Occipital lobe (tissue), 2 donors: Measurements from ENCODE around the gene LYPD8. TPM values are rescaled to one million over a fixed set of nuclear protein-coding genes. Genes with fewer than 3 reads are reported as not detected.

ENCODE experiments used
- DNase-seq: peaks from one replicate; lab custom pipeline; 2025; lab: John Stamatoyannopoulos, UW
- total RNA-seq: library from RNA; depleted of rRNA; stranded (reverse); fragments of >200 nt; gene quantifications from one replicate; pipeline ENCODE4 v1.2.3, GENCODE V29; 2014

Gene LYPD8
- total RNA-seq, 1 donor from 2014 or later: not detected

DNA sequence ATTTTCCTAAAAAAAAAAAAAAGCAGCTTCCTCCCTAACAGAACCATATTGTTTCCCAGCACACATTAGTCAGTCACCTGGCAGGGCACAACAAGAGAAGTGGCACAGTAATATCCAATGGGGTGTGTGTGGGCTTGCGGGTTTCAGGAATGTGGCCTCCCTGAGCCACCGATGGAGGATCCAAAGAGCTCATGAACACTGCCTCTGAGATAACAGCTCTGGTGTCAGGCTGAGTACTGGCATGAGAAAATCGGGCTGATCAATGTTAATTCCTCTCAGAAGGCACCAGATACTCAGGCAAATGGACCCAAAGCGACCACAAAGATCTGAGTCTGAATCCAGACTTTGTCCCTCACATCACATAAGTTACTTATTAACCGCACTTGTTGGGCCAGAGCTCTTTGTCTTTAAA lies 2.2 kb upstream of the LYPD8 start:
- DNase-seq: no peak

DNA sequence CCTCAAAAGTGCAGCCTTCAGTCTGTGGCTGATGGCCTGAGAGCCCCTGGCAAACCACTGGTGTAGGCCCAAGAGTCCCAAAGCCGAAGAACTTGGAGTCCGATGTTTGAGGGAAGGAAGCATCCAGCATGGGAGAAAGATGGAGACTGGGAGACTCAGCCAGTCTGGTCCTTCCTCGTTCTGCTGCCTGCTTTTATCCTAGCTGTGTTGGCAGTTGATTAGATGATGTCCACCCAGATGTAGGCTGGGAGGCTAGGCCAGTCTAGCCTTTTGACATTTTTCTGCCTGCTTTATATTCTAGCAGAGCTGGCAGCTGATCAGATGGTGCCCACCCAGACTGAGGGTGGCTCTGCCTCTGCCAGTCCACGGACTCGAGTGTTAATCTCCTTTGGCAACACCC lies 1.1 kb upstream of the LYPD8 start:
- no peak for DNase-seq

- no peak for DNase-seq
These were observed 592 bp upstream of the LYPD8 start for GRCh38 chr1:248756151-248756550.

DNA sequence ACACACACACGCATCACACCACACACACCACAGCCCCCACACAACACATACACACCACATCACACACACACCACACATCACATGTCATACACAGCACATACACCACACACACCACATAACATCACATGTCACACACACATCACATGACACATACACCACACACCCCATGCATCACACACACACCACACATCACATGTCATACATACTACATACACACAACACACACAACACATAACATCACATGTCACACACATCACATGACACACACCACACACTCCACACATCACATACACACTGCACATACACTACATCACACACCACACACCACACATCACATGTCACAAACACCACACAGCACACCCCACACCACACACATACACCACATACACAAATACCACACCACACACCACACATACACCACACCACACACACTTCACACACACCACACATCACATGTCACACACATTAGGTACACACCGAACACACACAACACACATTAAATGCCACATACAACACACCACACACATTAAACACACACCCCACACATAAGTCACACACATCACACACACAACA lies 1.8 kb downstream of the LYPD8 start:
- no peak for DNase-seq

GRCh38 chr1:248753029-248753594 lies 2.4 kb downstream of the LYPD8 start:
- DNase-seq: no peak

GRCh38 chr1:248752161-248753028 lies 3.2 kb downstream of the LYPD8 start:
- no peak for DNase-seq

GRCh38 chr1:248751635-248752034 lies 3.9 kb downstream of the LYPD8 start:
- no peak for DNase-seq

- no peak for DNase-seq
These were observed 4.4 kb downstream of the LYPD8 start for GRCh38 chr1:248751142-248751541.

DNA sequence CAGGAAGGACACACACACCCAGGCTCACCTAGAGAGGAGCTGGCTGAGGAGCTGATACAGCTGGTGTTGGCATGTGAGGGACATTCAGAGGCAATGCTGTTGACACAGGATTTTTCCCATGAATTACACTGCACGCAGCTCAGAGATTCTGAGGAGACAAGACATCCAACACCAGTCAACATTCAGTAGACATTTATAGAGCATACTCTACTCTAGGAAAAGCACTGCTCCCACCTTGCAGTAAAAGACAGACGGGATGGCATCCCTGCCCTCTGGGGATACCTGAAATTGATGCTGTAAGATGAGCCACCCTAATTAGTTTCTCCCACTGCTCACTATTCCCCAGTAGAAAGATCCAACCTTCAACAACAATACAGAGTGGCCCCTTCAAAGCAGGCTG lies 5.1 kb downstream of the LYPD8 start:
- no peak for DNase-seq

- peak; percentile 59 for DNase-seq
These were observed 7.3 kb downstream of the LYPD8 start for GRCh38 chr1:248748211-248748610.

- DNase-seq: no peak
These were observed 14.7 kb downstream of the LYPD8 start for GRCh38 chr1:248740876-248741275.

DNA sequence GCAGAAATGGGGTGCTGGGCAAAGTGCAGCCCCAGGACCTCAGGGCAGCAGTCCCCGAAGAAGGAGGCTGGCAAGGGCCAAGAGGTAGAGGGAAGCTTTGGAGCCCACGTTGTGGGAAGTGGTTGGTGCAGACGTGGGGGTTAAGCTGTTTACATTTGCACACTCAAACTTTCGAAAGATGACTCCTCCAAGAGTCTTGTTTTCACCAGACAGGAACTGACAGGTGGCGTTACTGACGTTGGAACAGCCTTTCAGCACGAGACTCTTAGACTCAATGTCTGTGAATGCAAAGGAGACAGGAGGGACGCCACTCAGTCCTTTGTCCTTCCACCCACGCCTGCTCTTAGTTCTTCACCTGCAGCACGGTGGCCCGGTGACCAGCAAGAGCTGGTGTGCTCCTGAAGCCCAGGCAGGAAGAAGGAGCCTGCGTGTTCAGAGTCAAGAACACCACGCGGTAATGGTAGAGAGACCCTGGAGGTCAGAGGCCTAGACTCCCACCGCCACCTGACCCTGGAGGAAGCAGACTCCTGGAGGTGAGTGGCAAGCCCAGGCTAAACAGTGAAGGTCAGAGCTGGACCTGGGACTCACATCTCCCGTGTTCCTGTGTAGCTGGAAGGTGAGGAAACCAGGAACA lies 15.9 kb downstream of the LYPD8 start:
- DNase-seq: no peak

DNA sequence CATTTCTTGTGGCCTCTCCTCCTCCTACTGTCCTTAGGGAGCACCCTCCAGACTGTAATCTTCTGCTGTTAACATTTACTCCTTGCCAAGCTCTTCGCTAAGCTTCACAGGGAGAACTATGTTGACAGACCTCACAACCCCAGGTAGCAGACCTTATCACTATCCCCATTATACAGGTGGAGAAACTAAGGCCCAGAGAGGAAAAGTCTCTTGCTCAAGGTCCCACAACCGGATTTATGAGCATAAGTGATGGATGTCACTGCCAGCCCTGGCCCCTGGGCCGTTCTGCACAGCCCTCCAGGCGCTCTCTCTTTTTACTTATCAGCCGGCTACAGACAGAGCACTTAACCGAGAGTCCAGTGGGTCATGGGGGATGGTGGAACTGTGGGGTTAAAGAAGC lies 18.1 kb downstream of the LYPD8 start:
- no peak for DNase-seq

DNA sequence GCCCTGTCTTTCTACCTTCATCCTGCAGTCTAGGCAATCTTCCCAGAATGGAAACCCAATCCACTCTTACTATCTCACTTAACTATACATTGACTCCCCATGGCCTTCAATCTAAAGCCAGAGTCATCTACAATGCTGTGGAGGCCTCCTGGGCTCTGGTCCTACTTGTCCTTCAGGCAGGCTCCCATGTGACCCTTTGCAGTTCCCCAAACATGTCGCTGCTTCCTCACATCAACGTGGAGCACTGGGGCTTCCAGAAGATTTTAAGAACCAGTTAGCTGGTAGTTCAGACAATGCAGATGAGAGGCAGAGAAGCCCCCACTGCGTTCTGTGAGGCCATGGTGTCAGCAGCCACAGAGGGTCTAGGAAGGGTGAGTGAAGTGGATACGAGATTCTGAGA lies 18.6 kb downstream of the LYPD8 start:
- no peak for DNase-seq

DNA sequence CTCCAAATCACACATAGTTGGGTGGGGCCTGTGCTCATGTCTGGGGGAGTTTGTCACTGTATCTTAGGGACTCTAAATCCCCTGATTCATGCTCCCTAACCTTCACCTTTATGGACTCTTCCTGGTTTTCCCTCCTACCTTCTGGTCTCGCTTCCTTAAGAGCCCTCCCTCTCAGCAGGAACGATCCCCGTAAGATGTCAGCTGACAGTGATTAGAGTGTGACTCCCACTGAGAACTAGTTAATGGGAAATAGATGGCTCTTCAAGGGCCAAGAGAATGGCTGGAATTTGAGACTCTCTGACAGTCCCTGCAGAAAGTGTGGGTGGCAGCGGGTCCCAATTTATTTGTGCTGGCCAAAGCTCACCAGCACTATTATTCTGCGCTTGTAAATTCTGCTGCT lies 22.0 kb downstream of the LYPD8 start:
- DNase-seq: no peak

- no peak for DNase-seq
These were observed 24.8 kb downstream of the LYPD8 start for GRCh38 chr1:248730507-248731335.

DNA sequence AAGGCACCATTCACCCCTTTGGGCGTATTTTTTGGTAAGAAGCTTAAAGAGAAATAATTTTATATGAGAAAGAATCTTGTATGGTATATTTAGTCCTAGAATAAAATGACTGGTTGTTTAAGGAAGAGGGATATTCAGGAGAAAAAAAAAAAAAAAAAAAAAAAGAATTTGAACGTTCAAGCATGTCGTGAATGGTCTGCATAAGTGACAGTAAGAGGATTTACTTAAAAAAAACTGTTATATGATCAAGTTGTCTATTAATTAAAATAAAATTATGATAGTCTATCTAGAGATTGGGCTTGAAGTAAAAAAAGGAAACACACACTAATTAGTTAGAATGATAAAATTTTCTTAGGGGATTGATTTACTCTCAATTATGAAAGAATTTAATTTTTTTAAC lies 41.3 kb downstream of the LYPD8 start:
- DNase-seq: no peak

- no peak for DNase-seq
These were observed 45.2 kb downstream of the LYPD8 start for GRCh38 chr1:248710305-248710900.

GRCh38 chr1:248704606-248705005 lies 51.0 kb downstream of the LYPD8 start:
- no peak for DNase-seq

GRCh38 chr1:248703674-248704073 lies 51.9 kb downstream of the LYPD8 start:
- no peak for DNase-seq

- no peak for DNase-seq
These were observed 52.8 kb downstream of the LYPD8 start, which contains the start of gene OR14I1 for GRCh38 chr1:248702714-248703113. OR14I1 (minus strand) TSS chr1:248702766.
